Measurements from ENCODE around the gene OTX2. TPM values are rescaled to one million over a fixed set of nuclear protein-coding genes. Genes with fewer than 3 reads are reported as not detected.

The OTX2 gene
- polyA plus RNA-seq, 3 donors: not detected

- DNase-seq (ENCODE audit: extremely low read depth in 1 of 11, low read depth in 9 of 11, low spot score in 4 of 11): no peak
These were observed 4.3 kb upstream of the OTX2 start for GRCh38 chr14:56814519-56814959.

- DNase-seq (ENCODE audit: extremely low read depth in 1 of 11, low read depth in 9 of 11, low spot score in 4 of 11): no peak
These were observed 2.9 kb upstream of the OTX2 start for GRCh38 chr14:56813143-56813551.

- no peak for DNase-seq (ENCODE audit: extremely low read depth in 1 of 11, low read depth in 9 of 11, low spot score in 4 of 11)
These were observed 2.3 kb upstream of the OTX2 start for GRCh38 chr14:56812364-56813141.

GRCh38 chr14:56811593-56812363 lies 1.5 kb upstream of the OTX2 start:
- no peak for DNase-seq (ENCODE audit: extremely low read depth in 1 of 11, low read depth in 9 of 11, low spot score in 4 of 11)

- no peak for DNase-seq (ENCODE audit: extremely low read depth in 1 of 11, low read depth in 9 of 11, low spot score in 4 of 11)
These were observed 735 bp upstream of the OTX2 start for GRCh38 chr14:56810836-56811592.

- DNase-seq (ENCODE audit: extremely low read depth in 1 of 11, low read depth in 9 of 11, low spot score in 4 of 11): no peak
These were observed 771 bp downstream of the OTX2 start for GRCh38 chr14:56809270-56810146.

GRCh38 chr14:56808383-56809269 lies 1.7 kb downstream of the OTX2 start:
- DNase-seq (ENCODE audit: extremely low read depth in 1 of 11, low read depth in 9 of 11, low spot score in 4 of 11): no peak

GRCh38 chr14:56808110-56808382 lies 2.2 kb downstream of the OTX2 start:
- DNase-seq (ENCODE audit: extremely low read depth in 1 of 11, low read depth in 9 of 11, low spot score in 4 of 11): no peak

- DNase-seq (ENCODE audit: extremely low read depth in 1 of 11, low read depth in 9 of 11, low spot score in 4 of 11): no peak
These were observed 2.7 kb downstream of the OTX2 start for GRCh38 chr14:56807386-56808109.

GRCh38 chr14:56806760-56807159 lies 3.5 kb downstream of the OTX2 start:
- DNase-seq (ENCODE audit: extremely low read depth in 1 of 11, low read depth in 9 of 11, low spot score in 4 of 11): no peak

GRCh38 chr14:56805992-56806727 lies 4.1 kb downstream of the OTX2 start:
- no peak for DNase-seq (ENCODE audit: extremely low read depth in 1 of 11, low read depth in 9 of 11, low spot score in 4 of 11)

- DNase-seq (ENCODE audit: extremely low read depth in 1 of 11, low read depth in 9 of 11, low spot score in 4 of 11): no peak
These were observed 4.9 kb downstream of the OTX2 start for GRCh38 chr14:56805201-56805991.

GRCh38 chr14:56803816-56804535 lies 6.3 kb downstream of the OTX2 start:
- no peak for DNase-seq (ENCODE audit: extremely low read depth in 1 of 11, low read depth in 9 of 11, low spot score in 4 of 11)

- DNase-seq (ENCODE audit: extremely low read depth in 1 of 11, low read depth in 9 of 11, low spot score in 4 of 11): no peak
These were observed 8.4 kb downstream of the OTX2 start for GRCh38 chr14:56801920-56802319.

GRCh38 chr14:56799343-56799645 lies 11.0 kb downstream of the OTX2 start:
- DNase-seq (ENCODE audit: extremely low read depth in 1 of 11, low read depth in 9 of 11, low spot score in 4 of 11): no peak

Measured in renal cortex interstitium (tissue), 11 donors.